HEK293 (cell line): ENCODE measurements around the gene DZIP1L.

Source experiments
- CTCF ChIA-PET: fragments of 350-600 bp; formaldehyde crosslinking; extraction: SDS; loops from one replicate; lab custom pipeline; 2021; ENCODE audit warnings: antibody characterized with exemption; lab: Yijun Ruan, JAX
- POLR2A ChIA-PET: fragments of 300-600 bp; formaldehyde crosslinking; extraction: SDS; loops from one replicate; lab custom pipeline; 2020; ENCODE audit warnings: antibody characterized with exemption, inconsistent platforms; lab: Yijun Ruan, JAX
- H3K27ac ChIP-seq: fragments of 200-500 bp; sonication (Bioruptor generic); 2 replicates; pipeline ENCODE4 v1.5.1; 2014; ENCODE audit warnings: low read depth, low read length, control low read depth, inconsistent platforms; ENCODE audit errors: extremely low read depth
- H3K36me3 ChIP-seq, 2 experiments: fragments of 200-500 bp in 1 of 2; sonication (Bioruptor generic) in 1 of 2; 1 replicate in 1 of 2; 2 replicates in 1 of 2; pipeline ENCODE4 v1.5.1; 2014 to 2017; ENCODE audit warnings: inconsistent platforms in 2 of 2, low read length in 2 of 2; ENCODE audit not compliant: control insufficient read depth in 2 of 2, insufficient read depth in 1 of 2
- H3K4me1 ChIP-seq: fragments of 200-500 bp; sonication (Bioruptor generic); 2 replicates; pipeline ENCODE4 v1.5.1; 2014; ENCODE audit warnings: mild to moderate bottlenecking, low read length, inconsistent platforms; ENCODE audit not compliant: control insufficient read depth, insufficient read depth
- H3K4me3 ChIP-seq: 2 replicates; pipeline ENCODE4 v1.5.1; 2011; ENCODE audit warnings: low read depth, mild to moderate bottlenecking, control low read depth, low read length, moderate library complexity
- H3K9me3 ChIP-seq: fragments of 200-500 bp; sonication (Bioruptor generic); 2 replicates; pipeline ENCODE4 v1.5.1; 2014; ENCODE audit warnings: low read depth, low read length, inconsistent platforms; ENCODE audit not compliant: control insufficient read depth, insufficient read depth
- HOXA7 ChIP-seq: sonication (generic); formaldehyde crosslinking; IDR thresholded peaks from 2 replicates; pipeline ENCODE4 v1.8.1; 2022; ENCODE audit warnings: missing genetic modification reagents, borderline replicate concordance
- HOXD13 ChIP-seq: sonication (generic); formaldehyde crosslinking; IDR thresholded peaks from 2 replicates; pipeline ENCODE4 v1.8.0; 2022; ENCODE audit warnings: missing genetic modification reagents, borderline replicate concordance
- PRDM6 ChIP-seq: fragments of 450-650 bp; formaldehyde crosslinking; IDR thresholded peaks from 2 replicates; pipeline ENCODE4 v1.5.1; 2017; ENCODE audit warnings: missing biosample characterization, missing genetic modification characterization
- RBAK ChIP-seq: fragments of 450-650 bp; formaldehyde crosslinking; IDR thresholded peaks from 2 replicates; pipeline ENCODE4 v1.5.1; 2016; ENCODE audit warnings: missing biosample characterization, missing genetic modification characterization
- SALL2 ChIP-seq: fragments of 450-650 bp; formaldehyde crosslinking; IDR thresholded peaks from 2 replicates; pipeline ENCODE4 v1.5.0; 2017; ENCODE audit warnings: missing biosample characterization, mild to moderate bottlenecking, missing genetic modification characterization, borderline replicate concordance
- SETDB1 ChIP-seq: IDR thresholded peaks from one replicate; pipeline ENCODE4 v1.6.1; 2017; ENCODE audit warnings: mild to moderate bottlenecking, low read length, moderate library complexity, mixed read lengths; ENCODE audit not compliant: insufficient read length
- TCF7L2 ChIP-seq: IDR thresholded peaks from 2 replicates; pipeline ENCODE4 v1.6.1; 2011; ENCODE audit warnings: low read depth, mild to moderate bottlenecking, inconsistent platforms, low read length, moderate library complexity, borderline replicate concordance
- ZBTB48 ChIP-seq: fragments of 450-650 bp; formaldehyde crosslinking; IDR thresholded peaks from 2 replicates; pipeline ENCODE4 v1.5.1; 2016; ENCODE audit warnings: missing biosample characterization, missing genetic modification characterization
- ZNF112 ChIP-seq: fragments of 450-650 bp; formaldehyde crosslinking; IDR thresholded peaks from 2 replicates; pipeline ENCODE4 v1.5.0; 2017; ENCODE audit warnings: missing biosample characterization, missing genetic modification characterization
- ZNF146 ChIP-seq: fragments of 450-650 bp; formaldehyde crosslinking; IDR thresholded peaks from 2 replicates; pipeline ENCODE4 v1.5.1; 2016; ENCODE audit warnings: missing biosample characterization, missing genetic modification characterization
- ZNF175 ChIP-seq: fragments of 450-650 bp; formaldehyde crosslinking; IDR thresholded peaks from 2 replicates; pipeline ENCODE4 v1.5.1; 2016; ENCODE audit warnings: missing biosample characterization, missing genetic modification characterization
- ZNF248 ChIP-seq: fragments of 450-650 bp; formaldehyde crosslinking; IDR thresholded peaks from 2 replicates; pipeline ENCODE4 v1.5.1; 2017; ENCODE audit warnings: missing biosample characterization, missing genetic modification characterization
- ZNF449 ChIP-seq: fragments of 450-650 bp; formaldehyde crosslinking; IDR thresholded peaks from 2 replicates; pipeline ENCODE4 v1.5.1; 2017; ENCODE audit warnings: missing biosample characterization, mild to moderate bottlenecking, missing genetic modification characterization, moderate library complexity
- ZNF529 ChIP-seq: fragments of 450-650 bp; formaldehyde crosslinking; IDR thresholded peaks from 2 replicates; pipeline ENCODE4 v1.5.1; 2017; ENCODE audit warnings: missing genetic modification characterization, missing biosample characterization; ENCODE audit not compliant: insufficient replicate concordance
- ZNF558 ChIP-seq: fragments of 450-650 bp; formaldehyde crosslinking; IDR thresholded peaks from 2 replicates; pipeline ENCODE4 v1.5.1; 2016; ENCODE audit warnings: missing biosample characterization, missing genetic modification characterization
- ZNF629 ChIP-seq: fragments of 450-650 bp; formaldehyde crosslinking; IDR thresholded peaks from 2 replicates; pipeline ENCODE4 v1.5.1; 2017; ENCODE audit warnings: missing biosample characterization, missing genetic modification characterization
- ZNF670 ChIP-seq: fragments of 450-650 bp; formaldehyde crosslinking; IDR thresholded peaks from 2 replicates; pipeline ENCODE4 v1.5.1; 2016; ENCODE audit warnings: missing biosample characterization, missing genetic modification characterization, low read depth
- ZNF677 ChIP-seq: fragments of 450-650 bp; IDR thresholded peaks from 2 replicates; pipeline ENCODE4 v1.5.0; 2018; ENCODE audit warnings: missing biosample characterization, mild to moderate bottlenecking, missing genetic modification characterization, moderate library complexity
- ZNF692 ChIP-seq: fragments of 450-650 bp; formaldehyde crosslinking; IDR thresholded peaks from 2 replicates; pipeline ENCODE4 v1.5.1; 2016; ENCODE audit warnings: missing biosample characterization, missing genetic modification characterization
- ZNF707 ChIP-seq: fragments of 450-650 bp; formaldehyde crosslinking; IDR thresholded peaks from 2 replicates; pipeline ENCODE4 v1.5.1; 2016; ENCODE audit warnings: missing biosample characterization, missing genetic modification characterization
- ZNF776 ChIP-seq: fragments of 450-650 bp; formaldehyde crosslinking; IDR thresholded peaks from 2 replicates; pipeline ENCODE4 v1.5.0; 2017; ENCODE audit warnings: missing biosample characterization, missing genetic modification characterization, borderline replicate concordance
- TF ChIP-seq, protein P1 (sequence below): fragments of 450-650 bp; formaldehyde crosslinking; IDR thresholded peaks from 2 replicates; pipeline ENCODE4 v1.5.1; 2016; ENCODE audit warnings: missing biosample characterization, missing genetic modification characterization, borderline replicate concordance
- TF ChIP-seq, protein P2 (sequence below): fragments of 450-650 bp; formaldehyde crosslinking; IDR thresholded peaks from 2 replicates; pipeline ENCODE4 v1.5.1; 2016; ENCODE audit warnings: missing biosample characterization, missing genetic modification characterization
- TF ChIP-seq, protein P3 (sequence below): fragments of 450-650 bp; formaldehyde crosslinking; IDR thresholded peaks from 2 replicates; pipeline ENCODE4 v1.5.1; 2016; ENCODE audit warnings: missing biosample characterization, missing genetic modification characterization

DZIP1L gene

DNA sequence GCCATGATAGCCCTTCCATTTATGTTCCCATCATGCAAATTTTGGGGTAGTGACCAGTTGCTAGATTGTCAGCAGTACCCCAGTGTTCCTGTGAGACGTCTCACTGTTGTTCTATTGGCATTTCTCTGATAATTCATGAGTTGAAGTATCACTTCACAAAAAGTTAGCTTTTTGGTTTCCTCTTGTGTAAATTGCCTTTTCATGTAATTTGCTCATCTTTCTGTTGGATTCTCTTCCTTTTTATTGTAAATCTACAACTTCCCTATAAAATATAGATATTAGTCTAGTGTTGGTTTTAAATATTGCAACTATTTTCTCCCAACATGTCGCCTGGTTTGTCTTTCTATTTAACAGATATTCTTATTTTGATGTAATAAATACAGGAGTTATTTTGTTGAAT, 24.3 kb upstream of the DZIP1L start:
- ChIA-PET CTCF (no interaction called here), POLR2A (no interaction called here)
- Histone ChIP-seq H3K27ac (no peak overlapping the region), H3K4me1 (no peaks in the 10 kb centered on the region), H3K4me3 (no peak overlapping the region), H3K9me3 (no peaks in the 10 kb centered on the region), H3K36me3 (no peaks in the 10 kb centered on the region)
- TF ChIP-seq ZBTB48 (tag by site-specific recombination) (no peak), ZNF558 (tag by site-specific recombination) (no peak), ZNF175 (no peak), TCF7L2 (no peak), SALL2 (tag by site-specific recombination) (no peak), ZNF529 (tag by site-specific recombination) (no peak), RBAK (no peak), SETDB1 (no peak), HOXD13 (CRISPR knock-in tag) (no peak), ZNF449 (tag by site-specific recombination) (no peak), ZNF707 (tag by site-specific recombination) (no peak), ZNF112 (no peak), ZNF692 (tag by site-specific recombination) (no peak)
- TF ChIP-seq, protein P1, sequence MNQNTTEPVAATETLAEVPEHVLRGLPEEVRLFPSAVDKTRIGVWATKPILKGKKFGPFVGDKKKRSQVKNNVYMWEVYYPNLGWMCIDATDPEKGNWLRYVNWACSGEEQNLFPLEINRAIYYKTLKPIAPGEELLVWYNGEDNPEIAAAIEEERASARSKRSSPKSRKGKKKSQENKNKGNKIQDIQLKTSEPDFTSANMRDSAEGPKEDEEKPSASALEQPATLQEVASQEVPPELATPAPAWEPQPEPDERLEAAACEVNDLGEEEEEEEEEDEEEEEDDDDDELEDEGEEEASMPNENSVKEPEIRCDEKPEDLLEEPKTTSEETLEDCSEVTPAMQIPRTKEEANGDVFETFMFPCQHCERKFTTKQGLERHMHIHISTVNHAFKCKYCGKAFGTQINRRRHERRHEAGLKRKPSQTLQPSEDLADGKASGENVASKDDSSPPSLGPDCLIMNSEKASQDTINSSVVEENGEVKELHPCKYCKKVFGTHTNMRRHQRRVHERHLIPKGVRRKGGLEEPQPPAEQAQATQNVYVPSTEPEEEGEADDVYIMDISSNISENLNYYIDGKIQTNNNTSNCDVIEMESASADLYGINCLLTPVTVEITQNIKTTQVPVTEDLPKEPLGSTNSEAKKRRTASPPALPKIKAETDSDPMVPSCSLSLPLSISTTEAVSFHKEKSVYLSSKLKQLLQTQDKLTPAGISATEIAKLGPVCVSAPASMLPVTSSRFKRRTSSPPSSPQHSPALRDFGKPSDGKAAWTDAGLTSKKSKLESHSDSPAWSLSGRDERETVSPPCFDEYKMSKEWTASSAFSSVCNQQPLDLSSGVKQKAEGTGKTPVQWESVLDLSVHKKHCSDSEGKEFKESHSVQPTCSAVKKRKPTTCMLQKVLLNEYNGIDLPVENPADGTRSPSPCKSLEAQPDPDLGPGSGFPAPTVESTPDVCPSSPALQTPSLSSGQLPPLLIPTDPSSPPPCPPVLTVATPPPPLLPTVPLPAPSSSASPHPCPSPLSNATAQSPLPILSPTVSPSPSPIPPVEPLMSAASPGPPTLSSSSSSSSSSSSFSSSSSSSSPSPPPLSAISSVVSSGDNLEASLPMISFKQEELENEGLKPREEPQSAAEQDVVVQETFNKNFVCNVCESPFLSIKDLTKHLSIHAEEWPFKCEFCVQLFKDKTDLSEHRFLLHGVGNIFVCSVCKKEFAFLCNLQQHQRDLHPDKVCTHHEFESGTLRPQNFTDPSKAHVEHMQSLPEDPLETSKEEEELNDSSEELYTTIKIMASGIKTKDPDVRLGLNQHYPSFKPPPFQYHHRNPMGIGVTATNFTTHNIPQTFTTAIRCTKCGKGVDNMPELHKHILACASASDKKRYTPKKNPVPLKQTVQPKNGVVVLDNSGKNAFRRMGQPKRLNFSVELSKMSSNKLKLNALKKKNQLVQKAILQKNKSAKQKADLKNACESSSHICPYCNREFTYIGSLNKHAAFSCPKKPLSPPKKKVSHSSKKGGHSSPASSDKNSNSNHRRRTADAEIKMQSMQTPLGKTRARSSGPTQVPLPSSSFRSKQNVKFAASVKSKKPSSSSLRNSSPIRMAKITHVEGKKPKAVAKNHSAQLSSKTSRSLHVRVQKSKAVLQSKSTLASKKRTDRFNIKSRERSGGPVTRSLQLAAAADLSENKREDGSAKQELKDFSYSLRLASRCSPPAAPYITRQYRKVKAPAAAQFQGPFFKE (tag by site-specific recombination): no peak
- TF ChIP-seq, protein P2, sequence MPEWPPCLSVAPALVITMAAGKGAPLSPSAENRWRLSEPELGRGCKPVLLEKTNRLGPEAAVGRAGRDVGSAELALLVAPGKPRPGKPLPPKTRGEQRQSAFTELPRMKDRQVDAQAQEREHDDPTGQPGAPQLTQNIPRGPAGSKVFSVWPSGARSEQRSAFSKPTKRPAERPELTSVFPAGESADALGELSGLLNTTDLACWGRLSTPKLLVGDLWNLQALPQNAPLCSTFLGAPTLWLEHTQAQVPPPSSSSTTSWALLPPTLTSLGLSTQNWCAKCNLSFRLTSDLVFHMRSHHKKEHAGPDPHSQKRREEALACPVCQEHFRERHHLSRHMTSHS (tag by site-specific recombination): no peak

- no peaks in the 10 kb centered on the region for H3K36me3 ChIP-seq
- H3K9me3 ChIP-seq: no peaks in the 10 kb centered on the region
- ChIA-PET POLR2A (no interaction called here), CTCF (interaction anchor here (0.6 kb wide), 1 partner anchor 19 kb away, joined by 3 read pairs; no protein-coding TSS in a partner anchor)
- TF ChIP-seq ZNF146: no peak
- no peak for TF ChIP-seq ZNF629 (tag by site-specific recombination)
- no peak for TF ChIP-seq HOXA7
- no peak for TF ChIP-seq PRDM6 (tag by site-specific recombination)
- no peak for TF ChIP-seq SETDB1
- TF ChIP-seq, protein P3, sequence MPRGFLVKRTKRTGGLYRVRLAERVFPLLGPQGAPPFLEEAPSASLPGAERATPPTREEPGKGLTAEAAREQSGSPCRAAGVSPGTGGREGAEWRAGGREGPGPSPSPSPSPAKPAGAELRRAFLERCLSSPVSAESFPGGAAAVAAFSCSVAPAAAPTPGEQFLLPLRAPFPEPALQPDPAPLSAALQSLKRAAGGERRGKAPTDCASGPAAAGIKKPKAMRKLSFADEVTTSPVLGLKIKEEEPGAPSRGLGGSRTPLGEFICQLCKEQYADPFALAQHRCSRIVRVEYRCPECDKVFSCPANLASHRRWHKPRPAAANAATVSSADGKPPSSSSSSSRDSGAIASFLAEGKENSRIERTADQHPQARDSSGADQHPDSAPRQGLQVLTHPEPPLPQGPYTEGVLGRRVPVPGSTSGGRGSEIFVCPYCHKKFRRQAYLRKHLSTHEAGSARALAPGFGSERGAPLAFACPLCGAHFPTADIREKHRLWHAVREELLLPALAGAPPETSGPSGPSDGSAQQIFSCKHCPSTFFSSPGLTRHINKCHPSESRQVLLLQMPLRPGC: no peak
- TF ChIP-seq ZNF776 (tag by site-specific recombination): no peak
- no peak for TF ChIP-seq ZNF248 (tag by site-specific recombination)
- no peak for TF ChIP-seq ZNF677
- TF ChIP-seq ZNF670: no peak
- no peak overlapping the region for H3K4me3 ChIP-seq
- H3K4me1 ChIP-seq: no peaks in the 10 kb centered on the region
- no peak overlapping the region for H3K27ac ChIP-seq
Observed at GRCh38 chr3:138137861-138138260, 22.5 kb upstream of the DZIP1L start.
